ENCODE measurements around the gene NECTIN2.

DNA sequence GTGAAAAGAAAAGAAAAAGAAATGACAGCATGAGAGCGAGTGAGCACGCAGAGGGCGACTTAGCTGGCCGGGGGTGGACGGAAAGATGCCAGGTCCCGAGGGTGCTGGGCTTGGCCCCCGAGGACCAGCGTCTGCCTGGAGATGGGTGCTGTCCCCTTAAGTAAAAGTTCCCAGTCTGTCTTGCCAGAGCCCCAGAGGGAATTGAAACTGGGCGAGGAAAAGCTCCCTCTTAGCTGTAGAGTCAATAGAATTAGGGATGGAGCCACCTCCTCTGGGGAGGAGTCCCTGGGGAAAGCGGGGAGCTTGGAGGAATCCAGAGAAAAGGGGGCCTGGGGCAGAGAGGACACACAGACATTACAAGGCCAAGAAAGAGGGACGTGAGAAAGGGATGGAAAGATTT, 23.9 kb upstream of the NECTIN2 start:
- no peak for TF ChIP-seq POLR2A (IDR thresholded peaks at IDR 0.05)
- TF ChIP-seq, protein P1, sequence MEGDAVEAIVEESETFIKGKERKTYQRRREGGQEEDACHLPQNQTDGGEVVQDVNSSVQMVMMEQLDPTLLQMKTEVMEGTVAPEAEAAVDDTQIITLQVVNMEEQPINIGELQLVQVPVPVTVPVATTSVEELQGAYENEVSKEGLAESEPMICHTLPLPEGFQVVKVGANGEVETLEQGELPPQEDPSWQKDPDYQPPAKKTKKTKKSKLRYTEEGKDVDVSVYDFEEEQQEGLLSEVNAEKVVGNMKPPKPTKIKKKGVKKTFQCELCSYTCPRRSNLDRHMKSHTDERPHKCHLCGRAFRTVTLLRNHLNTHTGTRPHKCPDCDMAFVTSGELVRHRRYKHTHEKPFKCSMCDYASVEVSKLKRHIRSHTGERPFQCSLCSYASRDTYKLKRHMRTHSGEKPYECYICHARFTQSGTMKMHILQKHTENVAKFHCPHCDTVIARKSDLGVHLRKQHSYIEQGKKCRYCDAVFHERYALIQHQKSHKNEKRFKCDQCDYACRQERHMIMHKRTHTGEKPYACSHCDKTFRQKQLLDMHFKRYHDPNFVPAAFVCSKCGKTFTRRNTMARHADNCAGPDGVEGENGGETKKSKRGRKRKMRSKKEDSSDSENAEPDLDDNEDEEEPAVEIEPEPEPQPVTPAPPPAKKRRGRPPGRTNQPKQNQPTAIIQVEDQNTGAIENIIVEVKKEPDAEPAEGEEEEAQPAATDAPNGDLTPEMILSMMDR (IDR thresholded peaks at IDR 0.05 in 8 of 11, conservative IDR thresholded peaks at IDR 0.05 in 3 of 11) = no peak
- TF ChIP-seq POLR2AphosphoS5 (IDR thresholded peaks at IDR 0.05) = peak in 1 of 3 donors; percentile 19

Data from spleen (tissue), 7 donors.